ENCODE measurements around the gene UTP11.
A peak's percentile ranks its signal among the peaks of the same experiment; 100 is the strongest.
"Not testable (repeated sequence)": the region's sequence is repeated elsewhere in the genome, so short reads cannot be mapped to it uniquely, and the experiment has no call there.

UTP11 gene

DNA sequence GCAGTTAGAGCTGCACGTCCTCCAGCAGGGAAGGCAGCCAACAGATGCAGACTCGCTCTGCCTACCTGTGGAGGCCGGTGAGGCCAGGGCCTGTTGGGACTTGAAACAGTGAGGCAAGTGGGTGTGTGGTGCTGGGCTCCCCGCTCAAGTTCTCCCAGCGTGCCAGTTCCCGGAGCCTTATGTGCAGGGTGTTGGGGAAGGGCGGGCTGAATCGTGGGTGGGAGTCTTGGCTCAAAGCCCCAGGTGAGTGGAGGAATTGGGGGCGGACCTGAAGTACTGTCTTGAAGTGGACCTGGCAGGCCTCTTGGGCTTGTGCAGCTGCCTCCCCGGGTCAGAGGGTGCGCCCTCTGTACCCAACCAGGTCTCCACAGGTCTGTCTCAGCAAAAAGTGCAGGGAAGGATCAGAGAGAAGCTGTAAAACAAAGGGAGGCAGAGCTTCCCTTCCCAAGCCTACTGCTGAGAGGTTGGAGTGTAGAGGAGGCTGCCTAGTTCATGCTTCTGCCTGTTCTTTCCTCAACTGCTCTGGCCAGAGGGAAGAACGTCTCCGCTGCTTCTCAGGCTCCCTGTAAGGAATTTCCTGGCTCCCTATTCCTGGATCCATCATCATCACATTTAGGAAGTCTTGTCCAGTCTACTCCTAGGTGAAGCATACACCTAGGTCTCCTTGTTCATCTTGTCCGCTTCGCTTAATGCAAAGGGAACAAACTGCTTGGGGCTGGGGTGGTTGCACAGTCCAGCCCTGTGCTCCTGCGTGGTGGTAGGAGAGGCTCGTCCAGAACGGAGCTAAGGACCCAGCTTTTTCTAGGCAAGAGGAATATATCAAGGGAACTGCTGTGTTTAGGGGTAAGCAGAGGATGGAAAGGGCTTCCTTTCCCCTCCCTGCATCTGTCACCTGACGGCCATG lies 14.9 kb downstream of the UTP11 start:
- DNase-seq (ENCODE audit: low read depth): no peak

DNA sequence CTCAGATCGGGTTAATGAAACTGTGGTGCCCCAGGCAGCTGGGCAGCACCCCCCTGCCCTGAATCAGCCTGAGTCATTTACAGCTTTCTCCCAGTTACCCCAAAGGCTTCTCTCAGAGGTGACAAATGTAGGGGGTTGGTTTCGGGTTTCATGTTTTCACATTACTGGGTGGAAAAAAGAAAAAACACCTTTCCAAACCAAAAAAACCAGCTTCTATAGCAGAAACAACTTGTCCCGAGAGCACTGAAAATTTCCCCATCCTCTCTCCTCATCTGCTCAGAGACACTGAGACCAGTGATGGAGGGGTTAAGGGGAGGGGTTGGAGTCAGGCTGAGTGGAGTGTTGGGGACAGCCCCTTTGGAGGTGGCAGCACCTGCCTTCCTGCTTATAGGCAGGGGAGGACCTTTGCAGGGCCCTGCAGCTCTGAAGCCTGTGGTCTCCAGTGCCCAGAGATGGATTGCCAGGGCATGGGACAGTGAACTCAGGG lies 15.6 kb downstream of the UTP11 start:
- peak; percentile 60 for DNase-seq (ENCODE audit: low read depth)

DNA sequence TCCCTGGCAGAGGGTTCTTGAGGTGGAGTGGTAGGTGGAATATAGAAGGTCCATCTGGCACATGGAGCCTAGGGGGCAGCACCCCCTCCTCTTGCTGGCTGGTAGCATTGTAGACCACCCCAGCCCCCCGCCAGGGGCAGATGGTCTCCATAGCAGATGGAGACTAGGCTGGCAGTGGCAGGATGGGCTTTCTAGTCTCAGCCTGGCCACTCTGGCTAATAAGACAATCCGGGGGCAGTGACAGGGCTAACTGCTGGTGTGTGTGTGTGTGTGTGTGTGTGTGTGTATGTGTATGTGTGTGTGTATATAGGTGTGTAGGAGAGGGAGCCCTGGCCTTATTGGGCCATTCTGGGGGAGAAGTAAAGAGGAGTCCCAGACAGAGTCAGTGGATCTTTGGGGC lies 16.1 kb downstream of the UTP11 start:
- DNase-seq (ENCODE audit: low read depth): no peak

DNA sequence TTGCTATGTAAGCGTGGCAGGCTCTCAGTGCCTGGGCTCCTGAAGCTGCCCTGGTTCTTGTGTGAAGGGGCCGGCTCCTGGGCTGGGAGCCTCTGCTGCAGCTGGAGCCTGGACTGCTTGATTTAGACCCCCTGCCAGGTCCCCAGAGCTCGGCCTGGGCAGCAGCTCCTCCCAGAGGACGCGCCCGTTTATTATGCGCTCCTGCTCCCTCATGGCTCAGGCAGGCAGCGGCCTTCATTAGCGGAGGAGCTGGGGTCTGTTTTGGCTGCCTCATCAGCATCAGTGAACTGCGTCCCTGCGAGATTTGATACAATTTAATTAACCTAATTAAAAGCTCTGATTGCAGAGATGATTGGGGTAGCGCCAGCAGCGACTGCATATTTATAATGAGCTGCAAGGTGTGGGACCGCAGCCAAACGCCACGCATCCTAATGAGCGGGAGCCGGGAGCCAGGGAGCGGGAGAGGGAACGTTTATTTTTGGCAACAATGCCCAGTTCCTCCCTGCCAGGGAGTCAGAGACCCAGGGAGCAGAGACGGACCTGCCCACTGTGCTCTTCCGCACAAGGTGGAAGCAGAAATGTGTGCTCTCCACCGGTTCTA lies 16.6 kb downstream of the UTP11 start:
- no peak for DNase-seq (ENCODE audit: low read depth)

DNA sequence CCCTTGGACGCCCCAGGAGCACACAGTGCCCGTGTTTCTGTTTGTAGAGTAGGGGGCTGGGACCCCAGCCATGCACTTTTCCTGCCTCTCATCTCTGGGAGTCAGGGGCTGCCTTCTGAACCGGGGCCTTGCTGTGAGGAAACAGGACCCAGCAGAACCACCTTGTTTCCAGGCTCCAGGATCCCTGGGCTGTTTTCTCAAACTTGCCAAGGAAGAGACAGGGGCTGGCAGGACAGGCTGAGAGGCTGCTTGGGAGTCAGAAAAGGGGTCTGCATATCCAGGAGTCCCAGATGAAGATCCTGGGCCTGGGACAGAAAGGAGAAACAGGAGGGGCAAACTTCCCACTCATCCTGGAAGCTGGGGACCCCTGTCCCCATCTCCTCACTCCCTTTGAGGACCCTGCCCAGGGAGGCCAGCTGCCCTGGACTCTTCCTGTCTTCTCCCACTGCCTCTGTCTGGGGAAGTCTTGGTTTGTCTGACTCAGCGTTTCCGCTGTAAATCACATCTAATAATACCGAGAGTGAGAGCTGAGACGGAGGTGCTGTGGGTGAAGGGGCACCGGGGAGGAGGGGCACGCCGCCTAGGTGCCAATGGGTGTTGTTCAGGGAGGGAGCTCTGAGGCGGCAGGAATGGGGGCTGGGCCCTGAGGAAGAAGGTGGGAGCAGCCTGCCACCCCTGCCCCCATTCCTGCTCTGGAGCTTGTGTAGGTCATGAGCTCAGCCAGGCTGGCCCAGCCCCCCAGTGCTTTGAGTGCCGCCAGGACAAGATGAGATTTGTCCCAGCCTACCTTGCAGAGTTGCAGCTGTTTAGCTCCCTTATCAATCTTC lies 17.4 kb downstream of the UTP11 start:
- peak; percentile 62 for DNase-seq (ENCODE audit: low read depth)

DNA sequence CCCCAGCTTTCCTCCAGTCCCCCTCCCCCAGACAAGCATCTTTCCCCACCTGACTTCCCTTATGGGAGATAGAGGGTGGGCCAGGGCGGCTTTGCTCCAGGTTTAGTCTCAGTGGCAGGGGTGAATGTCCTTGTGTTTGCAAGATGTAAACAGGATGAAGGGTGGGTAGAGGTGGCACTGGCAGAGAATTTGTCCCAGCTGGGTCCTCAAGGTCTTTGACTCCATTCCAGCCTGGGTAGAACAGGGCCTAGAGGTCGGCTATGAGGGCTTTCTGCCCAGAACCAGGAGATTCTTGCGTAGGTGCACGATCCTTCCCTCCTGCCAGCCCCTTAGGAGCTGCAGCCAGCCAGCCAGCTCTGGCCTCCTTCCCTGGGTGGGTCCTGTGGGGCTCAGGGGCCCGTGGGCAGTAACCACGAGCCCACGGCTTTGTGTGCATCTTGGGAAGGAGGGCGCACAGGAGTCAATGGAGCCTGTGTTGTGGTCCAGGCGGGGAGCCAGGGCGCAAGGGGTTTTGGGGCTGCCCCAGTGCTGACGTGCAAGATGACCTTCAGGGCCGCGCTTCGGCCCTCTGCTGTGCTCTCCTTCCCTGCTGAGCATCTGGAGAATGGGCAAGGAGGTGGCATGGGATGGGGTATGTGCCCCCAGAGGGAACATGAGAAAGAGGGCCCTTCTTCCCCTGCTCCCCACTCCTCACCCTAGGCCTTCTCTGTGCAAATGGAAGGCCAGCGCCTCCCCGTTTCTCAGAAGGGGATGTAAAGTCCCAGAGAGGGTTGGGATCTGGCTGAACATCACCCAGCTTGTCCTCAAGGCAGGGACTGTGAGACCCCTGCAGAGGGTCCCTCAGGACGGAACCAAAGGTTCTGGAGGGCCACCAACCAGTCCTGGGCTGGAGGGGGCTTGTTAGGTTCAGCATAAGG lies 18.3 kb downstream of the UTP11 start:
- no peak for DNase-seq (ENCODE audit: low read depth)

DNA sequence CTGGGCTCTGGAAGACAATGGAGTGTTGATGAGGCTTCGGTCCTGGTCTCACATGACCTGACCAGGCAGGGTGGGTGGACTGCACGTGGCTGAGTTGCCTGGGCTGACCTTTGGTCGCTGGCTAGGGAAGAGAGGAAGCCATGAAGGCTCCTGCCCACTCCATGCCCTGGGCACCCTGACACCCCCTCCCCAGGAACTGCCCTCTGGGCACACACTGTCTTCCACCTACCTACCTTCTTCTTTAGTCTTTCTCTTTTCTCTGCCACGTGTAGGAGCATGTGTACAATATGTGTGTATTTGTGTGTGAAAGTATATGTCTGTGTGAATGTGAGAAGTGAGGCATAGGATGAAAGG lies 19.0 kb downstream of the UTP11 start:
- no peak for DNase-seq (ENCODE audit: low read depth)

DNA sequence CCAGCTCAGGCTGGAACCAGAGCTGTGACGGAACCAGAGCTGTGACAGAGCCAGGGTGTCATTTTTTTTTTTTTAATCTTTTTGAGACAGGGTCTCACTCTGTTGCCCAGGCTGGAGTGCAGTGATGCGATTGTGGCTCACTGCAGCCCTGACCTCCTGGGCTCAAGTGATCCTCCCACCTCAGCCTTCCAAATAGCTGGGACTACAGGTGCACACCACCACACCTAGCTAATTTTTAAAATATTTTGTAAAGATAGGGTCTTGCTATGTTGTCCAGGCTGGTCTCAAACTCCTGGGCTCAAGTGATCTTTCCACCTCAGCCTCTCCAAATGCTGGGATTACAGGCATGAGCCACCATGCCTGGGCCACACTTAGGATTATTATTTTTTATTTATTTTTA lies 20.5 kb downstream of the UTP11 start:
- DNase-seq (ENCODE audit: low read depth): not testable (repeated sequence)

DNA sequence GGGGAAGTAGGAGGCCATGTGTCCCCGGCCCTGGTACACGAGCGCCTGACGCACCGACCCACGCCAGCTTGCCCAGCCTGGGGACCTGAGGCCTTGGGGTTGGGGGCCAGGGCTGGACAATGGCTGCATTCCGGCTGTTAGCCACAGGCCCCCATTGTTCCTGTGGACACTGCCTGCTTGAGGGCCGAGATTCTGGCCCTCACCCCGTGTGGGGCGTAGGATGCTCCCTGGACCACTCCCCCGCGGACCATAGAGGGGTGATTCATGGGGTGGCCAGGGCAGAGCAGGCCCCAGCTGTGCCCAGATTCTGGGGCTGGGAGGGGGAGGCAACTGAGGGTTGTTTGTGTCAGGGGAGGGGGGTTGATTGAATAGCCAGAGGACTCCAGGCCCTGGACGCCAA lies 22.3 kb downstream of the UTP11 start:
- no peak for DNase-seq (ENCODE audit: low read depth)

DNA sequence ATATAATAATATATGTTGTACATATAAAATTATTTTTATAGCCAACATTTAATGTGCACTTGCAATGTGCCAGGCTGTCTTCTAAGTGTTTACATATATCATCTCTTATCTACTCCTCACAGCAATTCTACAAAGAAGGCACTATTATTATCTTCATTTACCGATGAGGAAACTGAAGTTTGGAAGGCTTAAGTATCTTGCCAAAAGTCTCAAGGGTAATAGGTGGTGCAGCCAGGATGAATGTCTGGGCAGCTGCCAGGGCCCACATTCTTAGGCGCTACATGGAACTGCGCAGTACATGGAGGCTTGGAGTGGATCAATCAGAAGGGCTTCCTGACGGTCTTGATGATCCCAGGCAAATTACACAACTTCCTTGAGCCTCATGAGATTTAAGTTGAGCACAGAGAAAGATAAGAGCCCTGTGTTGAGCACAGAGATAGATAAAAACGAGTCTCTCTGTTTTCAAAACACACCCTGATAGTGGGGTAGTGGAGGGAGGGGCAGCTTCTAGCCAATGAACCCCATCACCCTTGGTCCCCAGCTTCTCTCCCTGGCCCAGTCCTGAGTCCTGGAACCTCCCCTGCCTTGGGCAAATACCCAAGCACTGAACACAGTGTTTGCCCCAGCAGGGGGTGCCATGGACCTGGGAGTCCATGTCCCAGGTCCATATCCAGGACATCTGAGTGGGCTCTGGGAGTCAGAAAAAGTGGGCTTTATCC lies 24.8 kb downstream of the UTP11 start:
- no peak for DNase-seq (ENCODE audit: low read depth)

DNA sequence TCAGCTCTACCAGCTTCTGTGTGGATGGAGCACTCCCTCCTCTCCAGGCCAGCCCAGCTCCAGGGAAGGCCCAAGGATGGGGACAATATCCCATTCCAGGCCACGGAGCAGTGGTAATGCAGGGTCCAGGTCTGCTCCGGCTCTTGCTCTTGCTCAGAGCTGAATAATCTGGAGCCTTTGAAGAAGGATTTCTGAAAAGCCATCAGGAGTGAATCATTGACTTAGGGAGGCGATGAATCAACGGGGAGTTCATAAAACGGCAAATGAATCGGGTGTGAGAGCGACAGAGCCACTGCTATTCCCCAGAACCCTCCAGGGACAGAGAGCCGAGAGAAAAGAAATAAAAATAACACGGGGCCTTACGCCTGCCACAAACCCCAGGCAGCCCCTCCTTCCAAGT lies 26.3 kb downstream of the UTP11 start:
- no peak for DNase-seq (ENCODE audit: low read depth)

DNA sequence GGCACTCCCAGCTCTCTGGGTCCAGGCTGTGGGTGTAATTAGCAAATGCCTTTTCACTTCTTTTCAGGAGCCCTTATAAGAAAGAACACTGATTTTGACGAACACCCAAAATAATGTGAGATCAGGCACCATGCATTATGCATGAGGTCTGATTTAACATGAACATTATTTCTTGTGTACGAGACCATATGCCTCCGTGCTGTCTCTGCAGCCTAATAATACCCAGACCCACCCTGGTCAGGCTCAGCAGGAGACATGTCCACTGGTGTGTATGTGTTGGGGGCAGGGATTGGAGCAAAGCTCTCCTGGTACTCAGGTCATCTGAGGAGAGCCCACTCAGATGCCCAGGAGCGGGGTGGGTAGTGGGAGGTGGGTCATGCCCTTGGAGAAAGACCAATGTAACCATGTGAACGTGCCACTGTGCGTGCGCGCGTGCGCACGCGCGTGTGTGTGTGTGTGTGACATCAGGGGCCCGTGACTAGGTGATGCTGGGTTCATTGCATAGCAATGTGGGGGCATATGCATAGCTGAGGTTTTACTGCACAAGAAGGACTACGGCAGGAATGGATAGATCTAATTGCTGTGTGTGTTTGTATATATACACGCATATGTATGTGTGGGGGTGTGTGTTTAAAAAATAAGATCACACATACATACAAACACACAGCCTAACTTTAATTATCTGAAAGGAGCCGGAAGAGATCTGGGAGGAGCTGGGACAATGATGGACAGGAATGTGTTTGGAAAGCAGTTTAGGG lies 27.0 kb downstream of the UTP11 start:
- DNase-seq (ENCODE audit: low read depth): no peak

DNA sequence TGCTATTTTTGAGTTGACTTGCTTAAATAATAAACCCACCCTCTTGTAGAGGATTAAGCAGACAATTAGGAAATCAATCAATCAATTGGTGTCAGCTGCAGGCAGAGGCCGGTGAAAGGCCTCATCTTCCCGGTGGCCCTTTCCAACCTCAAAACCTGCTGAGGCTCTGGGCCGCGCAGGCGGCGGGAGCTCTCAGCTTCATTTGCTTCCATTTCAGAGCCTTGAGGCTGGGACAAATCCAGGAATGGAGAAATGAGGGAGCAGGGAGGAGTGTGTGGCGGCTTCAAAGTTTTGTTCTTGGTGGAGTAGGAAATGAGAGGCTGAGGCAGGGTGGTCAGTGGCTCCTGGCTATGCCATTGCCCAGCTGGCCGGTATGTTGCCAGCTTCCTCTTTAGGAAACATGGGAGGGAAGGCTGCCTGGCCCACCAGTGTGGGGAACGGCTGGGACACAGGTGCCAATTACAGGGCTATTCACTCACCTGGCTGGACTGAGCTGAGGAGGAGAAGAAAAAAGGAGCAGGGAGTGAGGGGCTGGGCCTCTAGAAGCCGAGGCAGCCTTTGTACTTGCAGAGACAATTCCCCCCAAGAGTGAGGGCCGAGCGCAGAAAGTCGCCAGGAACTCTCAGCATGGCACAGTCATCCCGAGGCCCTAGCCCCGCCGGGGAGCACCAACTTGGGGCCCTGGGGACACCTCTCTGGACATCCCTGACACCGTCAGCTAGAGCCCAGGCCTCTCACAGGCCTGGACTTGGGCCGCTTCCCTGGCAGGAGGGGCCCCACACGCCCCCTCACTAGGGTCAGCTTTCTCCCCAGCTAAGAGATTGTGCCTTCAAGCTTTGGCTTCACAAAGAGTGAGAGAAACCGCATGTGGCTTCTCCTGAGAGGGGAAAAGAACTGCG lies 29.7 kb downstream of the UTP11 start:
- DNase-seq (ENCODE audit: low read depth): no peak

DNA sequence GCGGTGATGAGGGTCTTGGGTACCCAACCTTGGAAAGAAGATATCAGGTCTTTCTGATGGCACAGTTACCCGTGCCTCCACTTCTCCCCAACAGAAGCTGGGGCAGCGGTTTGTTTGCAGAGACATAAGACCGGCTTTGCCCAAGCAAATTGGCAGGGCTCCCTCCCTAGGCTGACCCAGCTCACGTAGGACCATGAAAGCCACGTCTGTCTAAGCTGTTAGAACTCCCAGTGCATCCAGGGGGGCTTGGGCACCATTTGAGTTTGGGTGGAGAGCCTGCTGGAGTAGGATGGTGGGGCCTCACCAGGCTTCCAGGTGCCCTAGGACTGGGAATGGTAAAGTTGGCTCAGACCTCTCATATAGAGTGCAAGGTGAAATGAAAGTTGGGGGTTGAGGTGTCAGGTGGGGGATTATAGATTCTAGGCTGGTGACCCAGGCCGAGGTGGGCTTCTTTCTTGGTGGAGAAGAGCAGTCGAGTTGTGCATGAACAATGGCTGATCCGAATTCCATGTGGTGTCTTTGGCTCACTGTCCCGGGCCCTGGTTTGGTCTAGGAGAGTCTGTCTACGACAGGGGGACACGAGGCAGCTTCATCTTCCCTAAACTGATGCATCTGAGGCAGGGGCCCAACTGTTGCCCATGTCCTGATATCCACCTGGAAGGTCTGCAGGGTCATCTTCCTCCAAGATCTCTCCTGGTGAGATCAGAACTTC lies 30.7 kb downstream of the UTP11 start:
- no peak for DNase-seq (ENCODE audit: low read depth)

DNA sequence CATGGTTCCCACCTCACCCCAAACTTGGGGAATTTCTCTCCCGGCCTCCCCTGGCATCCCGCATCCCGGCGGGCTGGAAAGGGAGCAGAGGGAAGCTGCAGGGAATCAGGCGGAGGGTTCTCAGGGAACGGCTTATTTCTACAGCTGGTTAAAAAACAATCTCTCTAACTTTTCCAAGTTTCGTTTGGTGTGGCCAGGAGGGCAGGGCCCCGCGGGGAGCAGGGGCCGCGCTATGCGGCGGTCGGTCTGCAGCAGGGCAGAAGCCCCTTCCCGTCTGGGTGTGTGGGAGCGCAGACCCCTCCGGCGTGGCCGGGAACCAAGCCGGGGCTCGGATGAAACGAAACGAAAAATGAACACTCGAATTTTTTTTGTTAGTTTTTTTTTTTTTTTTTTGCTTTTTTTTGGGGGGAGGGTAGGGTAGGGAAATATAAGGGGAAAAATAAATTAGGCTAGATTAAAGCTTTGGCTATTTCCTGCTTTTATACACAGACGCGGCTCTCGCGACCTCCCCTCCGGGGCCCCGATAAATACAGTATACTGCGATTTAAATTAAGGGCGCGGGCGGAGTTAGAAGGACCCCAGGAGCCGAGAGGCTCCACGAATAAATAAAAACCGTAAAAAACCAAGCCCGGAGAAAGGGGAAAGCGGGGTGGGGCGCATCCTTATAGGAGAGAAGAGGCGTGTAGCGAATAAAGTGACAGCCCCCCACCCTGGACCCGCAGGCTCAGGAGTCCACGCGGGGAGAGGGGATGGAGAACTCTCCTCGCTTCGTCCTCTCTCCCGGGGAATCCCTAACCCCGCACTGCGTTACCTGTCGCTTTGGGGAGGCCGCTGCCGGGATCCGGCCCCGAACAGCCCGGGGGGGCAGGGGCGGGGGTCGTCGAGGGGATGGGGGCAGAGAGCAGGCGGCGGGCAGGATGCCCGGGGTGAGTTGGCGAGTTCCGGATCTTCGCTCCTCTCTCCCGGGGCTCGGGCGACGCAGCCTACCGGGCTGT lies 32.0 kb downstream of the UTP11 start:
- no peak for DNase-seq (ENCODE audit: low read depth)

DNA sequence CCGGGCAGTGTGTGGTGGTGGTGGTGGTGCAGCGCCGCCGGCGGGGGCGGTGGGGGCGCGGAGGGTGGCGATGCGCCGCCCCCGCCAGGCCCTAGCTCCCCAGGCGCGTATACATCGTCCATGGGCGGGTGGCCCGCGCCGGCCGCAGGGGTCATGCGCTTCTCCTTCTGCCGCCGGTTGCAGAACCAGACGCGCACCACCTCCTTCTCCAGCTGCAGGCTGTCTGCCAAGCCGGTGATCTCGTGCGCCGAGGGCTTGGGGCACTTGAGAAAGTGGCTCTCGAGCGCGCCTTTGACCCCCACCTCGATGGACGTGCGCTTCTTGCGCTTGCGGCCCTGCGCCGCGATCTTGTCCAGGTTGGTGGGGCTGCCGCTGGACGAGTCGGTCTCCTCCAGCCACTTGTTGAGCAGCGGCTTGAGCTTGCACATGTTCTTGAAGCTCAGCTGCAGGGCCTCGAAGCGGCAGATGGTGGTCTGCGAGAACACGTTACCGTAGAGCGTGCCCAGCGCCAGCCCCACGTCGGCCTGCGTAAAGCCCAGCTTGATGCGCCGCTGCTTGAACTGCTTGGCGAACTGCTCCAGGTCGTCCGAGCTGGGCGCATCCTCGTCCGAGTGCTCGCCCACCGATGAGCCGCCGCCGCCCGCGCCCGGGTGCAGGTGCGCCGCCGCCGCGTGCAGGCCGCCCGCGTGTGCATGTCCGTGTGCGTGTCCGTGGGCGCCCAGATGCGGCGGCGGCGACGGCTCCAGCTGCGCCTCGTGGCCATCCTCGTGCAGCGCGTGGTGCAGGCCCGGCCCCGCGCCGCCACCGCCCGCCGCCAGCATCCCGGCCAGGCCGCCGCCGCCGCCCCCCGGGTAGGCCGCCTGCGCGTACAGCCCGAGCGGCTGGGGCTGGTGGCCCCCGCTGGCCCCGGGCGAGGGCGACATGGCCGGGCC lies 33.1 kb downstream of the UTP11 start:
- no peak for DNase-seq (ENCODE audit: low read depth)

Data from stimulated activated CD8-positive, alpha-beta memory T cell treated with anti-CD3 and anti-CD28 coated beads, Interleukin-4, amount 100 ng/mL, for 24 hours (primary cell).